Head of caudate nucleus (tissue), 42 donors: ENCODE results near the gene U2AF2.
A peak's percentile ranks its signal among the peaks of the same experiment; 100 is the strongest.

Source experiments
- DNase-seq, 42 donors: peaks; one replicate each; pipeline versions ENCODE4 v3.0.0 to v3.0.0-alpha.2; 2020 to 2021; ENCODE audit warnings: mixed read lengths in 7 of 42
- intact Hi-C: fragments of 100-400 bp; cut with DNase I; formaldehyde crosslinking; loops from one replicate; pipeline ENCODE4 v1.15.0; 2022

U2AF2 gene

GRCh38 chr19:55668603-55669348 lies 13.9 kb downstream of the U2AF2 start:
- intact Hi-C loops, result no loop called here
- DNase-seq, result no peak

- intact Hi-C loops, result no loop called here
- DNase-seq, result peak; percentile 39 to 92 (median 74)
Observed at GRCh38 chr19:55669418-55670279, 14.8 kb downstream of the U2AF2 start.

- DNase-seq, result peak in 3 of 42 donors; percentile 27 to 51 (median 43)
- intact Hi-C loops, result no loop called here
Observed at GRCh38 chr19:55670280-55671053, 15.6 kb downstream of the U2AF2 start.

- no peak for DNase-seq
- intact Hi-C loops, result no loop called here
Observed at GRCh38 chr19:55671054-55671378, 16.2 kb downstream of the U2AF2 start.

- no peak for DNase-seq
- intact Hi-C loops, result no loop called here
Observed at GRCh38 chr19:55672418-55672817, 17.6 kb downstream of the U2AF2 start.

GRCh38 chr19:55673465-55673864 lies 18.6 kb downstream of the U2AF2 start:
- intact Hi-C loops, result no loop called here
- DNase-seq, result no peak

GRCh38 chr19:55673889-55674288 lies 19.1 kb downstream of the U2AF2 start:
- DNase-seq, result no peak
- intact Hi-C loops, result loop anchor here (2.0 kb wide), 1 partner anchor 19 kb away; the partner anchor contains the start of gene U2AF2

- intact Hi-C loops, result loop anchor here (2.0 kb wide), 1 partner anchor 20 kb away; the partner anchor contains the start of gene U2AF2
- no peak for DNase-seq
Observed at GRCh38 chr19:55674459-55674840, 19.6 kb downstream of the U2AF2 start.

- DNase-seq, result peak; percentile 91 to 99 (median 97)
- intact Hi-C loops, result loop anchor here (2.0 kb wide), 1 partner anchor 20 kb away; the partner anchor contains the start of gene U2AF2
Observed at GRCh38 chr19:55674841-55675660, 20.2 kb downstream of the U2AF2 start, which contains the start of gene EPN1. TSS of gene EPN1 (plus strand) at chr19:55675226. CDS start at chr19:55678628, 3,402 bp downstream.

GRCh38 chr19:55675661-55676354 lies 21.0 kb downstream of the U2AF2 start:
- no peak for DNase-seq
- intact Hi-C loops, result loop anchor here (2.0 kb wide), 1 partner anchor 21 kb away; the partner anchor contains the start of gene U2AF2

- intact Hi-C loops, result no loop called here
Observed at GRCh38 chr19:55676383-55676782, 21.5 kb downstream of the U2AF2 start.

GRCh38 chr19:55676889-55677505 lies 22.2 kb downstream of the U2AF2 start:
- intact Hi-C loops, result no loop called here

More at GRCh38 chr19:55676383-55676782, 21.5 kb downstream of the U2AF2 start:
- peak in 29 of 42 donors; percentile 20 to 74 (median 52) for DNase-seq

GRCh38 chr19:55677572-55678028 lies 22.8 kb downstream of the U2AF2 start:
- DNase-seq, result no peak
- intact Hi-C loops, result no loop called here

More at GRCh38 chr19:55676889-55677505, 22.2 kb downstream of the U2AF2 start:
- no peak for DNase-seq

GRCh38 chr19:55678121-55678671 lies 23.4 kb downstream of the U2AF2 start:
- DNase-seq, result peak in 32 of 42 donors; percentile 18 to 63 (median 43)
- intact Hi-C loops, result no loop called here

GRCh38 chr19:55679343-55680257 lies 24.8 kb downstream of the U2AF2 start:
- intact Hi-C loops, result no loop called here

More at GRCh38 chr19:55679343-55680257, 24.8 kb downstream of the U2AF2 start:
- DNase-seq, result no peak
